Karpas-422 (cell line): ENCODE results near the gene PIGQ. TPM values are rescaled to one million over a fixed set of nuclear protein-coding genes. Genes with fewer than 3 reads are reported as not detected.

ENCODE experiments used
- DNase-seq: peaks from one replicate; pipeline ENCODE4 v3.0.0-alpha.2; 2015
- H2AFZ ChIP-seq: fragments of 200-600 bp; sonication (generic); 2 replicates; pipeline ENCODE4 v1.6.1; 2014; ENCODE audit warnings: antibody characterized with exemption, low read length, mixed read lengths
- H3K27ac ChIP-seq: fragments of 200-600 bp; sonication (generic); 2 replicates; pipeline ENCODE4 v1.5.1; 2014; ENCODE audit warnings: mild to moderate bottlenecking, low read length, moderate library complexity
- H3K27me3 ChIP-seq: fragments of 200-600 bp; sonication (generic); 2 replicates; pipeline ENCODE4 v1.6.1; 2014; ENCODE audit warnings: low read length, mixed read lengths
- H3K36me3 ChIP-seq: fragments of 200-600 bp; sonication (generic); 2 replicates; pipeline ENCODE4 v1.6.1; 2014; ENCODE audit warnings: low read length, mixed read lengths; ENCODE audit not compliant: insufficient read depth
- H3K4me1 ChIP-seq: fragments of 200-600 bp; sonication (generic); 2 replicates; pipeline ENCODE4 v1.6.1; 2014; ENCODE audit warnings: mild to moderate bottlenecking, low read length, mixed read lengths
- H3K4me2 ChIP-seq: fragments of 200-600 bp; sonication (generic); 2 replicates; pipeline ENCODE4 v1.6.1; 2014; ENCODE audit warnings: low read length, low read depth, mild to moderate bottlenecking; ENCODE audit not compliant: poor library complexity, severe bottlenecking
- H3K4me3 ChIP-seq: fragments of 200-600 bp; sonication (generic); 2 replicates; pipeline ENCODE4 v1.5.1; 2014; ENCODE audit warnings: mild to moderate bottlenecking, antibody characterized with exemption, low read length, mixed read lengths
- H3K79me2 ChIP-seq: fragments of 200-600 bp; sonication (generic); 2 replicates; pipeline ENCODE4 v1.6.1; 2014; ENCODE audit warnings: mild to moderate bottlenecking, low read length, mixed read lengths
- H3K9ac ChIP-seq: fragments of 200-600 bp; sonication (generic); 2 replicates; pipeline ENCODE4 v1.6.0; 2014; ENCODE audit warnings: low read length
- H3K9me2 ChIP-seq: fragments of 200-600 bp; sonication (generic), shearing (Covaris generic); replicated peaks from 2 replicates; pipeline ENCODE4 v1.6.0; 2014; ENCODE audit warnings: mild to moderate bottlenecking, low read length, moderate library complexity; ENCODE audit not compliant: insufficient read depth
- H3K9me3 ChIP-seq: fragments of 300-700, 200-600 bp; sonication (generic); 2 replicates; pipeline ENCODE4 v1.6.1; 2014; ENCODE audit warnings: low read length, mixed read lengths
- H4K20me1 ChIP-seq: fragments of 200-600 bp; sonication (generic); 2 replicates; pipeline ENCODE4 v1.6.1; 2014; ENCODE audit warnings: mild to moderate bottlenecking, antibody characterized with exemption, low read length, low read depth; ENCODE audit not compliant: insufficient read depth
- total RNA-seq: library from RNA; depleted of rRNA; stranded (reverse); fragments of >200 nt; shearing (Covaris generic); gene quantifications from 2 replicates; pipeline ENCODE4 v1.2.3, GENCODE V29; 2014; ENCODE audit warnings: low replicate concordance

PIGQ gene
- total RNA-seq, 1 experiment from 2014 or later = 35.7 TPM

GRCh38 chr16:568401-569258 is 1.1 kb upstream of the PIGQ start:
- peak; percentile 62 for DNase-seq
- Histone ChIP-seq H3K27me3 (no peaks in the 10 kb centered on the region), H3K4me1 (peaks cover 37% of the 10 kb centered on the region), H3K79me2 (peaks cover 23% of the 10 kb centered on the region), H4K20me1 (no peaks in the 10 kb centered on the region), H3K27ac (peak overlapping the region; percentile 41), H3K9ac (peak overlapping the region; percentile 91), H3K9me3 (no peaks in the 10 kb centered on the region), H2AFZ (no peak overlapping the region), H3K4me3 (peak overlapping the region; percentile 79), H3K9me2 (no peaks in the 10 kb centered on the region), H3K4me2 (peak overlapping the region; percentile 99), H3K36me3 (no peaks in the 10 kb centered on the region)

DNA sequence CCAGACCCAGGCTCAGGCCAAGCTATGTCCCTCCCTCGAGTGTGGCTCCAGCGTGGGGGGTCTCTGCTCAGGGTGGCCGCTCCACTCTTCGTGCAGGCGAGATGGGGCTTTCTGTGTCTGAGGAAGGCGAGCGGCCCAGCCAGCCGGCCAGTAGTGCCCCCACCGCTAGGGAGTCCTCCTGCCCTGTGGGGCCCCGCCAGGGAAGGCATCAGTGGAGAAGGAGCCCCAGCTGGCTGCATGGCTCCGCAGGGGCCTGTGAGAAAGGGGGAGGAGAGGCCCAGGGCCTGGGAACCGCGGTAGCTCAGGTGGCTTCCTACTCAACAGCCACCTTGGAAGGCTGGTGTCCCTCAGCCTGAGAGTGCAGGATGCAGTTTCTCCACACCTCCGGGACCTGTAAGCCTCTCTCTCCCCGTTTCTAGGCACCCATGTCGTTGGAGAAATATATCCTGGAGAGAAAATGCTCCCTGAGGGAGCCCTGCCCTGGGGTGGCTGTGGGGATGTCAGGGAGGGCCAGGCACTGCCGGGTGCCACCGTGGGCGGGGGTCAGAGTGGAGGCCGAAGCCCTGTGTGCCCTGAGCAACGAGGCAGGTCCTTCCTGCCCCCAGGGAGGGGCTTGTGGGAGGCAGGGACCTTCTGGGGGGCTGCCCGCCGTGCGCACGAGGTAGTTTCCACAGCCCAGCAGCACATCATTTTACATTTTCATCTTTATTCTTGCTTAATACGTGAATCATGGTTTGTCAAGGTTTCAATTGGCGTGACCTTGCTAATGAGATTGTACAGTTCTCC is 3.3 kb downstream of the PIGQ start:
- no peaks in the 10 kb centered on the region for H3K27me3 ChIP-seq
- no peaks in the 10 kb centered on the region for H4K20me1 ChIP-seq
- no peak overlapping the region for H3K4me2 ChIP-seq
- H2AFZ ChIP-seq = no peak overlapping the region
- peaks cover 23% of the 10 kb centered on the region for H3K79me2 ChIP-seq
- H3K9me3 ChIP-seq = no peaks in the 10 kb centered on the region
- H3K9me2 ChIP-seq = no peaks in the 10 kb centered on the region
- no peak overlapping the region for H3K9ac ChIP-seq
- H3K36me3 ChIP-seq = no peaks in the 10 kb centered on the region
- H3K27ac ChIP-seq = no peak overlapping the region
- no peak for DNase-seq
- peaks cover 44% of the 10 kb centered on the region for H3K4me1 ChIP-seq
- H3K4me3 ChIP-seq = no peak overlapping the region

- Histone ChIP-seq H3K4me3 (no peak overlapping the region), H3K27me3 (no peaks in the 10 kb centered on the region), H3K9me2 (no peaks in the 10 kb centered on the region), H3K36me3 (no peaks in the 10 kb centered on the region), H3K27ac (no peak overlapping the region), H3K4me1 (peaks cover 40% of the 10 kb centered on the region), H4K20me1 (no peaks in the 10 kb centered on the region), H3K4me2 (no peak overlapping the region), H2AFZ (no peak overlapping the region), H3K79me2 (peaks cover 22% of the 10 kb centered on the region), H3K9me3 (no peaks in the 10 kb centered on the region), H3K9ac (no peak overlapping the region)
- DNase-seq = no peak
These were observed 4.4 kb downstream of the PIGQ start for GRCh38 chr16:574021-574760.

- Histone ChIP-seq H3K27ac (peak overlapping the region; percentile 86), H3K4me2 (no peak overlapping the region), H4K20me1 (no peaks in the 10 kb centered on the region), H3K9me3 (no peaks in the 10 kb centered on the region), H3K4me3 (no peak overlapping the region; the same call in 1 of the 2 replicates), H2AFZ (no peak overlapping the region), H3K9ac (peak overlapping the region; percentile 65), H3K9me2 (no peaks in the 10 kb centered on the region), H3K27me3 (no peaks in the 10 kb centered on the region), H3K79me2 (peaks cover 14% of the 10 kb centered on the region), H3K4me1 (peaks cover 37% of the 10 kb centered on the region), H3K36me3 (no peaks in the 10 kb centered on the region)
- DNase-seq = no peak
These were observed 5.8 kb downstream of the PIGQ start for GRCh38 chr16:575354-576196.

GRCh38 chr16:576197-576822 is 6.5 kb downstream of the PIGQ start:
- H3K36me3 ChIP-seq = no peaks in the 10 kb centered on the region
- no peak overlapping the region for H2AFZ ChIP-seq
- no peaks in the 10 kb centered on the region for H3K27me3 ChIP-seq
- peak overlapping the region; percentile 50 for H3K4me2 ChIP-seq
- H3K79me2 ChIP-seq = peaks cover 9% of the 10 kb centered on the region
- no peaks in the 10 kb centered on the region for H4K20me1 ChIP-seq
- peak overlapping the region; percentile 65 for H3K9ac ChIP-seq
- no peaks in the 10 kb centered on the region for H3K9me2 ChIP-seq
- no peaks in the 10 kb centered on the region for H3K9me3 ChIP-seq
- peak overlapping the region; percentile 86 for H3K27ac ChIP-seq
- DNase-seq = no peak
- no peak overlapping the region; the same call in 1 of the 2 replicates for H3K4me3 ChIP-seq
- peaks cover 32% of the 10 kb centered on the region for H3K4me1 ChIP-seq

DNA sequence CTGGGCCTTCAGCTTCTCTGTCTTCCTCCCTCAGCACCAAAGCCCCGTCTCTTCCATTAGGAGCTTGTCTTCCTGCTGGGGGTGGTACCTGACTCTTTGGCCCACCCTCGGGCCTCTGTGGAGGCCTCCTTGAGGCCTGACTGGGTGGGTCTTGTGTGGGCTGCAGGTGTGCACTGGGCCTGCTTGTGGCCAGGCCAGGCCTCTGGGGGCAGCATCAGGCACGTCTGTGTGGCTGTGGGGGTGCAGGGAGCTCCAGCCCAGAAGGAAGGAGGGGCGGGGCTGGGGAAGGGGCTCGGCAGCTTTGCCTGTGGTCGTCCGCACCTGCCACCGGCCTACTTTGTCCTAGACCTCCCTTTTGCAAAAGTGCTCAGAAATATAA is 7.0 kb downstream of the PIGQ start:
- peaks cover 5% of the 10 kb centered on the region for H3K79me2 ChIP-seq
- no peak overlapping the region for H2AFZ ChIP-seq
- H3K4me2 ChIP-seq = peak overlapping the region; percentile 50
- peaks cover 32% of the 10 kb centered on the region for H3K4me1 ChIP-seq
- peak overlapping the region; percentile 65 for H3K9ac ChIP-seq
- no peak overlapping the region for H3K4me3 ChIP-seq
- no peaks in the 10 kb centered on the region for H3K9me2 ChIP-seq
- H3K9me3 ChIP-seq = no peaks in the 10 kb centered on the region
- peak overlapping the region; percentile 86 for H3K27ac ChIP-seq
- H4K20me1 ChIP-seq = no peaks in the 10 kb centered on the region
- peak; percentile 52 for DNase-seq
- no peaks in the 10 kb centered on the region for H3K36me3 ChIP-seq
- no peaks in the 10 kb centered on the region for H3K27me3 ChIP-seq

- no peaks in the 10 kb centered on the region for H3K9me2 ChIP-seq
- H3K4me2 ChIP-seq = no peak overlapping the region
- no peak overlapping the region for H3K4me3 ChIP-seq
- peak overlapping the region; percentile 86 for H3K27ac ChIP-seq
- H3K9ac ChIP-seq = 0 out of 2 replicates have a peak overlapping the region, but pooled peaks have one; percentile 41
- no peaks in the 10 kb centered on the region for H4K20me1 ChIP-seq
- no peaks in the 10 kb centered on the region for H3K27me3 ChIP-seq
- DNase-seq = no peak
- H3K79me2 ChIP-seq = no peaks in the 10 kb centered on the region
- H2AFZ ChIP-seq = no peak overlapping the region
- H3K4me1 ChIP-seq = peaks cover 34% of the 10 kb centered on the region
- H3K36me3 ChIP-seq = no peaks in the 10 kb centered on the region
- H3K9me3 ChIP-seq = no peaks in the 10 kb centered on the region
These were observed 8.0 kb downstream of the PIGQ start for GRCh38 chr16:577796-578195.
